ENCODE results near the gene KCNIP1. TPM values are rescaled to one million over a fixed set of nuclear protein-coding genes. Genes with fewer than 3 reads are reported as not detected.

Gene KCNIP1
- total and polyA plus RNA-seq, 10 of the 15 experiments (the other 5 are each of a cell fraction or from before 2014, with no cell fraction given), result not detected

DNA sequence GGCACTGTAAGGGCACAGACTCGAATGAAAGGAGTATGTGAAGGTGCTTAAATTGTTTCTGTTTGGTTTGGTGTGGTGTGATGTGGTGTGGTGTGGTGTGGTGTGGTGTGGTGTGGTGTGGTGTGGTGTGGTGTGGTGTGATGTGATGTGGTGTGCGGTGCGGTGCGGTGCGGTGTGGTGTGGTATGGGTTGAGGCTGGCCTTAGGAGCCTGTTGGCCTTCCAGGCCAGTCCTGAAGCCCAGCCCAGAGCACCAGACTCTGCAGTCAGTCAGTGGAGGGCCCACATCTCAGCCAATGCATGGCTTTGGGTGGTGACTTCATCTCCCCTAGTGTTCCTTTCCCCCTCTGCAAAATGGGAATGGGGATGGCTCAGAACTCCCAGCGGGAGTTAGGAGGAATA, 85.8 kb downstream of the KCNIP1 start (continued):
- TF ChIP-seq, protein P1, sequence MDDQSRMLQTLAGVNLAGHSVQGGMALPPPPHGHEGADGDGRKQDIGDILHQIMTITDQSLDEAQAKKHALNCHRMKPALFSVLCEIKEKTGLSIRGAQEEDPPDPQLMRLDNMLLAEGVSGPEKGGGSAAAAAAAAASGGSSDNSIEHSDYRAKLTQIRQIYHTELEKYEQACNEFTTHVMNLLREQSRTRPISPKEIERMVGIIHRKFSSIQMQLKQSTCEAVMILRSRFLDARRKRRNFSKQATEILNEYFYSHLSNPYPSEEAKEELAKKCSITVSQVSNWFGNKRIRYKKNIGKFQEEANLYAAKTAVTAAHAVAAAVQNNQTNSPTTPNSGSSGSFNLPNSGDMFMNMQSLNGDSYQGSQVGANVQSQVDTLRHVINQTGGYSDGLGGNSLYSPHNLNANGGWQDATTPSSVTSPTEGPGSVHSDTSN (IDR thresholded peaks at IDR 0.05; ENCODE audit: insufficient replicate concordance, low read depth, low read length), result no peak

DNA sequence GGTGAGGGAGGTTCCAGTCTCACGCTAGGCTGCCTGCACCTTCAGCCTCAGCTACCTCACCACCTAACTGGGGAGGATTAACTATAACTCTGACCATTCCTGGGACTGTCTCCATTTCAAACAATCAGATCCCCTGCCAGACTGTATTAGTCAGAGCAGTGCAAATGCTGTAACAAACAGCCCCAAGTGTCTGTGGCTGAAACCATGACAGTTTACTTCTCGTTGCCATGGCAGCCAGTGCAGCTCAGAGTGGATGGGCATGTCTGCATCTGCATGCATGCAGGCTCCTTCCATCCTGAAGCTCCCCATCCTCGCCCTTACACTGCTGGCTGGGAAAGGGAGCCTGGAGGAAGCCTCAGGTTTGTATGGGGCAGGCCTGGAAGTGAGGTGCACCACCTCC, 86.7 kb downstream of the KCNIP1 start:
- POLR2A ChIA-PET, result no interaction called here
- WGBS (ENCODE audit: insufficient coverage, insufficient replicate concordance, low lambda C conversion rate, missing lambda C conversion rate), result 0% methylated on average over 3 of the region's 3 CpGs
- Histone ChIP-seq H3K4me1 (ENCODE audit: control insufficient read depth, insufficient read depth, low read length) (no peaks in the 10 kb centered on the region), H3K27me3 (replicated peaks in 1 of 2; ENCODE audit: control insufficient read depth in 2 of 2, insufficient read depth in 2 of 2, low read length in 1 of 2) (peaks cover 0 to 3% of the 10 kb centered on the region in 2 experiments; a peak in 2 of 4 replicates), H2AFZ (ENCODE audit: control insufficient read depth, low read depth, low read length) (no peak overlapping the region), H3K9ac (ENCODE audit: control insufficient read depth, insufficient read depth, low read length) (no peak overlapping the region), H4K20me1 (ENCODE audit: control insufficient read depth, insufficient read depth) (no peaks in the 10 kb centered on the region), H3K4me3 (no peak overlapping the region), H3K9me3 (replicated peaks; ENCODE audit: control insufficient read depth, insufficient read depth, low read length) (no peaks in the 10 kb centered on the region; the same call in 2 of the 3 replicates), H3K4me2 (ENCODE audit: control insufficient read depth, insufficient read depth) (no peak overlapping the region), H3K27ac (ENCODE audit: control insufficient read depth, insufficient read depth) (no peak overlapping the region), H3K36me3 (ENCODE audit: control insufficient read depth in 2 of 2, insufficient read depth in 2 of 2, low read length in 1 of 2) (no peaks in the 10 kb centered on the region), H3K79me2 (ENCODE audit: control insufficient read depth, insufficient read depth, low read length) (no peaks in the 10 kb centered on the region)
- FAIRE-seq (no peak), ATAC-seq (no peak), DNase-seq (ENCODE audit: low read depth, low spot score) (no peak)
- CTCF ChIA-PET, result no interaction called here
- SMC1A ChIA-PET (ENCODE audit: uncharacterized antibody, unreplicated experiment), result no interaction called here
- BruUV-seq (replicated peaks), result no TSS peak
- RAD21 ChIA-PET (ENCODE audit: unreplicated experiment), result no interaction called here
- intact Hi-C loops (cut with micrococcal nuclease; ENCODE audit: unreplicated experiment), result no loop called here
- in situ Hi-C loops (cut with MboI), result no loop called here
- TF ChIP-seq ETV6 (conservative IDR thresholded peaks at IDR 0.05 in 1 of 2, IDR thresholded peaks at IDR 0.05 in 1 of 2; ENCODE audit: borderline replicate concordance in 1 of 2, low read depth in 1 of 2) (no peak), CEBPB (IDR thresholded peaks at IDR 0.05; ENCODE audit: borderline replicate concordance in 1 of 2, low read depth in 2 of 2, low read length in 2 of 2) (no peak), ESRRA (IDR thresholded peaks at IDR 0.05; ENCODE audit: low read length) (no peak), TAF1 (IDR thresholded peaks at IDR 0.05; ENCODE audit: borderline replicate concordance, low read depth, low read length) (no peak), POLR2AphosphoS5 (IDR thresholded peaks at IDR 0.05; ENCODE audit: low read length) (no peak), DPF2 (IDR thresholded peaks at IDR 0.05) (no peak), BACH1 (IDR thresholded peaks at IDR 0.05; ENCODE audit: borderline replicate concordance) (no peak), TCF3 (IDR thresholded peaks at IDR 0.05; ENCODE audit: borderline replicate concordance, insufficient read depth, low read depth, low read length) (no peak)
- TF ChIP-seq, protein P2, sequence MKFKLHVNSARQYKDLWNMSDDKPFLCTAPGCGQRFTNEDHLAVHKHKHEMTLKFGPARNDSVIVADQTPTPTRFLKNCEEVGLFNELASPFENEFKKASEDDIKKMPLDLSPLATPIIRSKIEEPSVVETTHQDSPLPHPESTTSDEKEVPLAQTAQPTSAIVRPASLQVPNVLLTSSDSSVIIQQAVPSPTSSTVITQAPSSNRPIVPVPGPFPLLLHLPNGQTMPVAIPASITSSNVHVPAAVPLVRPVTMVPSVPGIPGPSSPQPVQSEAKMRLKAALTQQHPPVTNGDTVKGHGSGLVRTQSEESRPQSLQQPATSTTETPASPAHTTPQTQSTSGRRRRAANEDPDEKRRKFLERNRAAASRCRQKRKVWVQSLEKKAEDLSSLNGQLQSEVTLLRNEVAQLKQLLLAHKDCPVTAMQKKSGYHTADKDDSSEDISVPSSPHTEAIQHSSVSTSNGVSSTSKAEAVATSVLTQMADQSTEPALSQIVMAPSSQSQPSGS (IDR thresholded peaks at IDR 0.05; ENCODE audit: low read length), result no peak
- TF ChIP-seq, protein P3, sequence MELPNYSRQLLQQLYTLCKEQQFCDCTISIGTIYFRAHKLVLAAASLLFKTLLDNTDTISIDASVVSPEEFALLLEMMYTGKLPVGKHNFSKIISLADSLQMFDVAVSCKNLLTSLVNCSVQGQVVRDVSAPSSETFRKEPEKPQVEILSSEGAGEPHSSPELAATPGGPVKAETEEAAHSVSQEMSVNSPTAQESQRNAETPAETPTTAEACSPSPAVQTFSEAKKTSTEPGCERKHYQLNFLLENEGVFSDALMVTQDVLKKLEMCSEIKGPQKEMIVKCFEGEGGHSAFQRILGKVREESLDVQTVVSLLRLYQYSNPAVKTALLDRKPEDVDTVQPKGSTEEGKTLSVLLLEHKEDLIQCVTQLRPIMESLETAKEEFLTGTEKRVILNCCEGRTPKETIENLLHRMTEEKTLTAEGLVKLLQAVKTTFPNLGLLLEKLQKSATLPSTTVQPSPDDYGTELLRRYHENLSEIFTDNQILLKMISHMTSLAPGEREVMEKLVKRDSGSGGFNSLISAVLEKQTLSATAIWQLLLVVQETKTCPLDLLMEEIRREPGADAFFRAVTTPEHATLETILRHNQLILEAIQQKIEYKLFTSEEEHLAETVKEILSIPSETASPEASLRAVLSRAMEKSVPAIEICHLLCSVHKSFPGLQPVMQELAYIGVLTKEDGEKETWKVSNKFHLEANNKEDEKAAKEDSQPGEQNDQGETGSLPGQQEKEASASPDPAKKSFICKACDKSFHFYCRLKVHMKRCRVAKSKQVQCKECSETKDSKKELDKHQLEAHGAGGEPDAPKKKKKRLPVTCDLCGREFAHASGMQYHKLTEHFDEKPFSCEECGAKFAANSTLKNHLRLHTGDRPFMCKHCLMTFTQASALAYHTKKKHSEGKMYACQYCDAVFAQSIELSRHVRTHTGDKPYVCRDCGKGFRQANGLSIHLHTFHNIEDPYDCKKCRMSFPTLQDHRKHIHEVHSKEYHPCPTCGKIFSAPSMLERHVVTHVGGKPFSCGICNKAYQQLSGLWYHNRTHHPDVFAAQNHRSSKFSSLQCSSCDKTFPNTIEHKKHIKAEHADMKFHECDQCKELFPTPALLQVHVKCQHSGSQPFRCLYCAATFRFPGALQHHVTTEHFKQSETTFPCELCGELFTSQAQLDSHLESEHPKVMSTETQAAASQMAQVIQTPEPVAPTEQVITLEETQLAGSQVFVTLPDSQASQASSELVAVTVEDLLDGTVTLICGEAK (IDR thresholded peaks at IDR 0.05; ENCODE audit: borderline replicate concordance), result no peak
- TF ChIP-seq, protein P4, sequence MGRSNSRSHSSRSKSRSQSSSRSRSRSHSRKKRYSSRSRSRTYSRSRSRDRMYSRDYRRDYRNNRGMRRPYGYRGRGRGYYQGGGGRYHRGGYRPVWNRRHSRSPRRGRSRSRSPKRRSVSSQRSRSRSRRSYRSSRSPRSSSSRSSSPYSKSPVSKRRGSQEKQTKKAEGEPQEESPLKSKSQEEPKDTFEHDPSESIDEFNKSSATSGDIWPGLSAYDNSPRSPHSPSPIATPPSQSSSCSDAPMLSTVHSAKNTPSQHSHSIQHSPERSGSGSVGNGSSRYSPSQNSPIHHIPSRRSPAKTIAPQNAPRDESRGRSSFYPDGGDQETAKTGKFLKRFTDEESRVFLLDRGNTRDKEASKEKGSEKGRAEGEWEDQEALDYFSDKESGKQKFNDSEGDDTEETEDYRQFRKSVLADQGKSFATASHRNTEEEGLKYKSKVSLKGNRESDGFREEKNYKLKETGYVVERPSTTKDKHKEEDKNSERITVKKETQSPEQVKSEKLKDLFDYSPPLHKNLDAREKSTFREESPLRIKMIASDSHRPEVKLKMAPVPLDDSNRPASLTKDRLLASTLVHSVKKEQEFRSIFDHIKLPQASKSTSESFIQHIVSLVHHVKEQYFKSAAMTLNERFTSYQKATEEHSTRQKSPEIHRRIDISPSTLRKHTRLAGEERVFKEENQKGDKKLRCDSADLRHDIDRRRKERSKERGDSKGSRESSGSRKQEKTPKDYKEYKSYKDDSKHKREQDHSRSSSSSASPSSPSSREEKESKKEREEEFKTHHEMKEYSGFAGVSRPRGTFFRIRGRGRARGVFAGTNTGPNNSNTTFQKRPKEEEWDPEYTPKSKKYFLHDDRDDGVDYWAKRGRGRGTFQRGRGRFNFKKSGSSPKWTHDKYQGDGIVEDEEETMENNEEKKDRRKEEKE (IDR thresholded peaks at IDR 0.05), result no peak

Measured in GM12878 (cell line).